Amygdala (tissue), 56 donors: ENCODE results near the gene OR51A7.
"Not testable (repeated sequence)": the region's sequence is repeated elsewhere in the genome, so short reads cannot be mapped to it uniquely, and the experiment has no call there.

Experiments used
- DNase-seq, 56 donors: peaks; one replicate each; lab custom pipeline; 2025; lab: John Stamatoyannopoulos, UW

OR51A7 gene

GRCh38 chr11:4903484-4903883 is at the start of gene OR51A7:
Gene OR51A7 (plus strand): TSS chr11:4903783. CDS start chr11:4907370, 3,587 bp downstream.
- DNase-seq, result no peak

- not testable (repeated sequence) for DNase-seq
These were observed 49.3 kb upstream of the OR51A7 start for GRCh38 chr11:4854286-4854685.

- DNase-seq, result no peak
These were observed 40.9 kb upstream of the OR51A7 start for GRCh38 chr11:4862447-4863236.

GRCh38 chr11:4863876-4864275 is 39.7 kb upstream of the OR51A7 start:
- no peak for DNase-seq

- DNase-seq, result no peak
These were observed 37.7 kb upstream of the OR51A7 start for GRCh38 chr11:4865855-4866254.

- DNase-seq, result no peak
These were observed 22.4 kb upstream of the OR51A7 start for GRCh38 chr11:4881188-4881587.

GRCh38 chr11:4881860-4882500 is 21.6 kb upstream of the OR51A7 start, which contains the start of gene OR51T1:
Gene OR51T1 (plus strand): TSS chr11:4881900. CDS start chr11:4881900, 0 bp downstream.
- DNase-seq, result no peak

GRCh38 chr11:4882543-4882942 is 21.0 kb upstream of the OR51A7 start:
- no peak for DNase-seq

- DNase-seq, result no peak
These were observed 19.2 kb upstream of the OR51A7 start for GRCh38 chr11:4884361-4884760.

- no peak for DNase-seq
These were observed 17.4 kb upstream of the OR51A7 start for GRCh38 chr11:4886186-4886585.

- DNase-seq, result no peak
These were observed 16.0 kb upstream of the OR51A7 start for GRCh38 chr11:4887591-4887990.

GRCh38 chr11:4890279-4890678 is 13.3 kb upstream of the OR51A7 start:
- DNase-seq, result no peak

- DNase-seq, result no peak
These were observed 11.5 kb upstream of the OR51A7 start for GRCh38 chr11:4891996-4892640.

- DNase-seq, result no peak
These were observed 13.0 kb downstream of the OR51A7 start for GRCh38 chr11:4916581-4916980.

GRCh38 chr11:4919250-4919649 is 15.7 kb downstream of the OR51A7 start, which contains the start of gene OR51G2:
Gene OR51G2 (minus strand): TSS chr11:4919350. CDS start chr11:4915663, 3,687 bp downstream.
- no peak for DNase-seq

GRCh38 chr11:4921796-4922195 is 18.2 kb downstream of the OR51A7 start:
- no peak for DNase-seq

GRCh38 chr11:4922304-4922703 is 18.7 kb downstream of the OR51A7 start:
- no peak for DNase-seq

GRCh38 chr11:4924239-4924638 is 20.7 kb downstream of the OR51A7 start, which contains the start of gene OR51G1:
Gene OR51G1 (minus strand): TSS chr11:4924339. CDS start chr11:4924339, 0 bp downstream.
- DNase-seq, result no peak

- no peak for DNase-seq
These were observed 23.0 kb downstream of the OR51A7 start for GRCh38 chr11:4926608-4927007.

- DNase-seq, result no peak
These were observed 29.2 kb downstream of the OR51A7 start for GRCh38 chr11:4932751-4933150.

GRCh38 chr11:4936745-4937144 is 33.2 kb downstream of the OR51A7 start:
- DNase-seq, result no peak
